ENCODE measurements around the gene THUMPD3. TPM values are rescaled to one million over a fixed set of nuclear protein-coding genes. Genes with fewer than 3 reads are reported as not detected.
A peak's percentile ranks its signal among the peaks of the same experiment; 100 is the strongest.

The THUMPD3 gene
- total RNA-seq, 2 donors from 2014 or later = 28.8 to 38.7 TPM

GRCh38 chr3:9339761-9340471 lies 22.9 kb upstream of the THUMPD3 start:
- H3K36me3 ChIP-seq = no peaks in the 10 kb centered on the region
- H3K9me3 ChIP-seq = no peaks in the 10 kb centered on the region
- no peak overlapping the region for H3K4me3 ChIP-seq
- TF ChIP-seq POLR2AphosphoS5 (IDR thresholded peaks at IDR 0.05) (peak; percentile 65), CTCF (IDR thresholded peaks at IDR 0.05) (no peak)
- no peak for DNase-seq (ENCODE audit: low spot score)
- H3K4me1 ChIP-seq (replicated peaks) = no peaks in the 10 kb centered on the region
- H3K27me3 ChIP-seq (replicated peaks; ENCODE audit: insufficient read depth) = no peaks in the 10 kb centered on the region
- 50% methylated on average over 1 of the region's 1 CpG for WGBS
- intact Hi-C loops (cut with DNase I) = no loop called here
- H3K27ac ChIP-seq = peak overlapping the region in 1 of 2 donors; percentile 47

GRCh38 chr3:9340472-9340902 lies 22.4 kb upstream of the THUMPD3 start:
- DNase-seq (ENCODE audit: low spot score) = no peak
- no peaks in the 10 kb centered on the region for H3K27me3 ChIP-seq (replicated peaks; ENCODE audit: insufficient read depth)
- H3K36me3 ChIP-seq = no peaks in the 10 kb centered on the region
- intact Hi-C loops (cut with DNase I) = no loop called here
- no peaks in the 10 kb centered on the region for H3K4me1 ChIP-seq (replicated peaks)
- no peaks in the 10 kb centered on the region for H3K9me3 ChIP-seq
- H3K4me3 ChIP-seq = no peak overlapping the region
- WGBS = 84% methylated on average over 3 of the region's 3 CpGs
- TF ChIP-seq POLR2A (IDR thresholded peaks at IDR 0.05) (no peak), POLR2AphosphoS5 (IDR thresholded peaks at IDR 0.05) (peak; percentile 2)
- peak overlapping the region; percentile 0 to 47 for H3K27ac ChIP-seq

GRCh38 chr3:9342696-9343095 lies 20.2 kb upstream of the THUMPD3 start:
- 53% methylated on average over 4 of the region's 4 CpGs for whole genome bisulfite sequencing
- DNase-seq (ENCODE audit: low spot score) = peak; percentile 30
- Histone ChIP-seq H3K9me3 (no peaks in the 10 kb centered on the region), H3K27ac (peak overlapping the region in 1 of 2 donors; percentile 57), H3K36me3 (no peaks in the 10 kb centered on the region), H3K4me1 (replicated peaks) (no peaks in the 10 kb centered on the region), H3K27me3 (replicated peaks; ENCODE audit: insufficient read depth) (no peaks in the 10 kb centered on the region), H3K4me3 (no peak overlapping the region)
- intact Hi-C loops (cut with DNase I) = no loop called here
- TF ChIP-seq POLR2AphosphoS5 (IDR thresholded peaks at IDR 0.05) = peak; percentile 64
- TF ChIP-seq CTCF (IDR thresholded peaks at IDR 0.05) = no peak
- no peak for TF ChIP-seq POLR2A (IDR thresholded peaks at IDR 0.05)

GRCh38 chr3:9343115-9343514 lies 19.7 kb upstream of the THUMPD3 start:
- no peak for DNase-seq (ENCODE audit: low spot score)
- no peaks in the 10 kb centered on the region for H3K27me3 ChIP-seq (replicated peaks; ENCODE audit: insufficient read depth)
- H3K4me1 ChIP-seq (replicated peaks) = no peaks in the 10 kb centered on the region
- H3K27ac ChIP-seq = peak overlapping the region in 1 of 2 donors; percentile 57
- no peak for TF ChIP-seq POLR2A (IDR thresholded peaks at IDR 0.05)
- no peak for TF ChIP-seq CTCF (IDR thresholded peaks at IDR 0.05)
- TF ChIP-seq POLR2AphosphoS5 (IDR thresholded peaks at IDR 0.05) = no peak
- no peaks in the 10 kb centered on the region for H3K9me3 ChIP-seq
- intact Hi-C loops (cut with DNase I) = no loop called here
- no peaks in the 10 kb centered on the region for H3K36me3 ChIP-seq
- 59% methylated on average over 4 of the region's 4 CpGs for WGBS
- H3K4me3 ChIP-seq = no peak overlapping the region

GRCh38 chr3:9345041-9345440 lies 17.8 kb upstream of the THUMPD3 start:
- Histone ChIP-seq H3K9me3 (no peaks in the 10 kb centered on the region), H3K27ac (no peak overlapping the region), H3K36me3 (no peaks in the 10 kb centered on the region), H3K4me1 (replicated peaks) (no peaks in the 10 kb centered on the region), H3K4me3 (no peak overlapping the region), H3K27me3 (replicated peaks; ENCODE audit: insufficient read depth) (no peaks in the 10 kb centered on the region)
- DNase-seq (ENCODE audit: low spot score) = no peak
- intact Hi-C loops (cut with DNase I) = no loop called here
- 76% methylated on average over 1 of the region's 1 CpG for WGBS
- TF ChIP-seq CTCF (IDR thresholded peaks at IDR 0.05) (no peak), POLR2A (IDR thresholded peaks at IDR 0.05) (no peak), POLR2AphosphoS5 (IDR thresholded peaks at IDR 0.05) (no peak)

Measured in prostate gland (tissue), 2 donors.